Measurements from ENCODE around the gene SIL1.

SIL1 gene

GRCh38 chr5:138974227-138975063, 223.7 kb downstream of the SIL1 start:
- DNase-seq (ENCODE audit: low read depth): no peak
- H3K4me3 ChIP-seq (ENCODE audit: low read depth, low read length): no peak overlapping the region

GRCh38 chr5:138972836-138973235, 225.3 kb downstream of the SIL1 start:
- no peak overlapping the region for H3K4me3 ChIP-seq (ENCODE audit: low read depth, low read length)
- DNase-seq (ENCODE audit: low read depth): no peak

- H3K4me3 ChIP-seq (ENCODE audit: low read depth, low read length): no peak overlapping the region
- DNase-seq (ENCODE audit: low read depth): no peak
Measured at GRCh38 chr5:138972230-138972629, 225.9 kb downstream of the SIL1 start.

- no peak overlapping the region for H3K4me3 ChIP-seq (ENCODE audit: low read depth, low read length)
- no peak for DNase-seq (ENCODE audit: low read depth)
Measured at GRCh38 chr5:138969323-138970002, 228.7 kb downstream of the SIL1 start.

- no peak for DNase-seq (ENCODE audit: low read depth)
- no peak overlapping the region for H3K4me3 ChIP-seq (ENCODE audit: low read depth, low read length)
Measured at GRCh38 chr5:138968601-138969000, 229.6 kb downstream of the SIL1 start.

- no peak for DNase-seq (ENCODE audit: low read depth)
- H3K4me3 ChIP-seq (ENCODE audit: low read depth, low read length): no peak overlapping the region
Measured at GRCh38 chr5:138967791-138968448, 230.2 kb downstream of the SIL1 start.

GRCh38 chr5:138966236-138966985, 231.8 kb downstream of the SIL1 start:
- no peak for DNase-seq (ENCODE audit: low read depth)
- H3K4me3 ChIP-seq (ENCODE audit: low read depth, low read length): no peak overlapping the region

GRCh38 chr5:138965626-138966025, 232.5 kb downstream of the SIL1 start:
- no peak for DNase-seq (ENCODE audit: low read depth)
- no peak overlapping the region for H3K4me3 ChIP-seq (ENCODE audit: low read depth, low read length)

- H3K4me3 ChIP-seq (ENCODE audit: low read depth, low read length): no peak overlapping the region
- no peak for DNase-seq (ENCODE audit: low read depth)
Measured at GRCh38 chr5:138964647-138965201, 233.4 kb downstream of the SIL1 start.

GRCh38 chr5:138963763-138964371, 234.3 kb downstream of the SIL1 start:
- no peak for DNase-seq (ENCODE audit: low read depth)
- no peak overlapping the region for H3K4me3 ChIP-seq (ENCODE audit: low read depth, low read length)

- no peak for DNase-seq (ENCODE audit: low read depth)
- no peak overlapping the region for H3K4me3 ChIP-seq (ENCODE audit: low read depth, low read length)
Measured at GRCh38 chr5:138962614-138963370, 235.4 kb downstream of the SIL1 start.

GRCh38 chr5:138961729-138962128, 236.4 kb downstream of the SIL1 start:
- no peak overlapping the region for H3K4me3 ChIP-seq (ENCODE audit: low read depth, low read length)
- DNase-seq (ENCODE audit: low read depth): no peak

GRCh38 chr5:138961221-138961620, 236.9 kb downstream of the SIL1 start:
- no peak overlapping the region for H3K4me3 ChIP-seq (ENCODE audit: low read depth, low read length)
- no peak for DNase-seq (ENCODE audit: low read depth)

GRCh38 chr5:138960145-138960692, 237.9 kb downstream of the SIL1 start:
- H3K4me3 ChIP-seq (ENCODE audit: low read depth, low read length): no peak overlapping the region
- DNase-seq (ENCODE audit: low read depth): no peak

- no peak for DNase-seq (ENCODE audit: low read depth)
- H3K4me3 ChIP-seq (ENCODE audit: low read depth, low read length): no peak overlapping the region
Measured at GRCh38 chr5:138956801-138957200, 241.4 kb downstream of the SIL1 start.

- no peak for DNase-seq (ENCODE audit: low read depth)
- no peak overlapping the region for H3K4me3 ChIP-seq (ENCODE audit: low read depth, low read length)
Measured at GRCh38 chr5:138955671-138956295, 242.4 kb downstream of the SIL1 start.

GRCh38 chr5:138955013-138955660, 243.0 kb downstream of the SIL1 start:
- no peak overlapping the region for H3K4me3 ChIP-seq (ENCODE audit: low read depth, low read length)
- peak; percentile 21 for DNase-seq (ENCODE audit: low read depth)
